Measurements from ENCODE around the gene COL9A3.
"Not testable (repeated sequence)": the region's sequence is repeated elsewhere in the genome, so short reads cannot be mapped to it uniquely, and the experiment has no call there.

COL9A3 gene

GRCh38 chr20:62835931-62836861 is 19.3 kb downstream of the COL9A3 start:
- no peak for DNase-seq (ENCODE audit: low spot score)

- DNase-seq (ENCODE audit: low spot score) = no peak
Observed at GRCh38 chr20:62836967-62837490, 20.2 kb downstream of the COL9A3 start.

GRCh38 chr20:62837790-62838127 is 20.9 kb downstream of the COL9A3 start:
- no peak for DNase-seq (ENCODE audit: low spot score)

- DNase-seq (ENCODE audit: low spot score) = no peak
Observed at GRCh38 chr20:62838128-62838891, 21.5 kb downstream of the COL9A3 start.

GRCh38 chr20:62839261-62839660 is 22.4 kb downstream of the COL9A3 start:
- no peak for DNase-seq (ENCODE audit: low spot score)

GRCh38 chr20:62839816-62840215 is 23.0 kb downstream of the COL9A3 start:
- no peak for DNase-seq (ENCODE audit: low spot score)

- no peak for DNase-seq (ENCODE audit: low spot score)
Observed at GRCh38 chr20:62840244-62841197, 23.7 kb downstream of the COL9A3 start.

- no peak for DNase-seq (ENCODE audit: low spot score)
Observed at GRCh38 chr20:62841705-62842212, 24.9 kb downstream of the COL9A3 start.

GRCh38 chr20:62843656-62844055 is 26.8 kb downstream of the COL9A3 start:
- no peak for DNase-seq (ENCODE audit: low spot score)

- no peak for DNase-seq (ENCODE audit: low spot score)
Observed at GRCh38 chr20:62844182-62844581, 27.3 kb downstream of the COL9A3 start.

GRCh38 chr20:62845416-62846160 is 28.7 kb downstream of the COL9A3 start:
- DNase-seq (ENCODE audit: low spot score) = no peak

GRCh38 chr20:62846166-62846890 is 29.5 kb downstream of the COL9A3 start:
- DNase-seq (ENCODE audit: low spot score) = no peak

GRCh38 chr20:62848917-62849316 is 32.1 kb downstream of the COL9A3 start:
- not testable (repeated sequence) for DNase-seq (ENCODE audit: low spot score)

GRCh38 chr20:62849431-62849830 is 32.6 kb downstream of the COL9A3 start:
- DNase-seq (ENCODE audit: low spot score) = no peak

- DNase-seq (ENCODE audit: low spot score) = no peak
Observed at GRCh38 chr20:62850333-62850974, 33.6 kb downstream of the COL9A3 start.

GRCh38 chr20:62852196-62852595 is 35.3 kb downstream of the COL9A3 start:
- no peak for DNase-seq (ENCODE audit: low spot score)

GRCh38 chr20:62852841-62853240 is 36.0 kb downstream of the COL9A3 start:
- DNase-seq (ENCODE audit: low spot score) = no peak

- not testable (repeated sequence) for DNase-seq (ENCODE audit: low spot score)
Observed at GRCh38 chr20:62853304-62853703, 36.5 kb downstream of the COL9A3 start.

- DNase-seq (ENCODE audit: low spot score) = no peak
Observed at GRCh38 chr20:62854121-62854520, 37.3 kb downstream of the COL9A3 start.

- DNase-seq (ENCODE audit: low spot score) = no peak
Observed at GRCh38 chr20:62855120-62855519, 38.3 kb downstream of the COL9A3 start.
